Measurements from ENCODE around the gene MST1.
"Not testable (repeated sequence)": the region's sequence is repeated elsewhere in the genome, so short reads cannot be mapped to it uniquely, and the experiment has no call there.

Gene MST1

DNA sequence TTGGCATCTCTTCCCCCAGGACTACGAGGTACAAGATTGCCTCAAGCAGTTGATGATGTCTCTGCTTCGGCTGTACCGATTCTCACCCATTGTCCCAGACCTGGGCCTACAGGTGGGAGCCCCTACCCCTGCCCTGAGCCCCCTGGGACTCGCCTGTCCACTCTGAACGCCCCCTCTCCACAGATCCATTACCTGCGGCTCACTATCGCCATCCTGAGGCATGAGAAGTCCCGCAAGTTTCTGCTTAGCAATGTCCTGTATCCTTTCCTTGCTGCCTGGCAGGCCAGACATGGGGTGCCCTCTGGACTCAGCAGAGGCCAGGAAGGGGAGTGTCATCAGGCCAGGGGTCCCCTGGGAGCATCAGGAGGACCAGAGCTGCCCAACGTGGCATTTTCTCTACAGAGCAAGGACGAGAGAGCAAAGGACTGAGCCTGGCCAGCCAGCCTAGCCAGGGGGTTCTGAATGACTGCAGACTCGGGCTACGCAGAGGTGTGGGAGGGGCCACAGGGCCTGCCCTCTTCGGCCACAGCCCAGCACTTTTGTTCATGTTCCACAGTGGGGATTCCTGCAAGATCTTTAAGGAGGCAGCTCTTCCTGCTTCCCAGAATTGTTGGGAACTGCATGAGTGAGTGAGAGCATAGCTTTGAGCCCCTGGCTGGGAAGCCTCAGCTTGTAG is 11.3 kb upstream of the MST1 start:
- DNase-seq, result no peak

DNA sequence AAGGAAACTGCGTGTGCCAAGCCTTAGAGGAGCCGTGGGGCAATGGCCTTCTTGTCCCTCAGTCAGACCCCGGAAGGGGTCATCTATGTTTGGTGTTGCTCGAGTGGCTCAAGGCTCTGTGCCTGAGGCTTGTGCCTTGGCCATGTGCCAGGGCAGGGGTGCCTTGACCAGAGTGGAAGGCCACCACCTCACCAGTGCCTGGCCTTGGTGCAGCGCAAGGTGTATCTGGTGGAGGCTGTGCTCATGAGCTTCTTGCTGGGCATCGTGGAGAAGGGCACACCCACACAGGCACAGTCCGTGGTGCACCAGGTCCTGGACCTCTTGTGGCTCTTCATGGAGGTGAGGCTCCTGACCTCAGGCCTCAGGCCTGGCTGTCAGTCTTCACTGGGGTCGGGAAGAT is 10.7 kb upstream of the MST1 start:
- no peak for DNase-seq

DNA sequence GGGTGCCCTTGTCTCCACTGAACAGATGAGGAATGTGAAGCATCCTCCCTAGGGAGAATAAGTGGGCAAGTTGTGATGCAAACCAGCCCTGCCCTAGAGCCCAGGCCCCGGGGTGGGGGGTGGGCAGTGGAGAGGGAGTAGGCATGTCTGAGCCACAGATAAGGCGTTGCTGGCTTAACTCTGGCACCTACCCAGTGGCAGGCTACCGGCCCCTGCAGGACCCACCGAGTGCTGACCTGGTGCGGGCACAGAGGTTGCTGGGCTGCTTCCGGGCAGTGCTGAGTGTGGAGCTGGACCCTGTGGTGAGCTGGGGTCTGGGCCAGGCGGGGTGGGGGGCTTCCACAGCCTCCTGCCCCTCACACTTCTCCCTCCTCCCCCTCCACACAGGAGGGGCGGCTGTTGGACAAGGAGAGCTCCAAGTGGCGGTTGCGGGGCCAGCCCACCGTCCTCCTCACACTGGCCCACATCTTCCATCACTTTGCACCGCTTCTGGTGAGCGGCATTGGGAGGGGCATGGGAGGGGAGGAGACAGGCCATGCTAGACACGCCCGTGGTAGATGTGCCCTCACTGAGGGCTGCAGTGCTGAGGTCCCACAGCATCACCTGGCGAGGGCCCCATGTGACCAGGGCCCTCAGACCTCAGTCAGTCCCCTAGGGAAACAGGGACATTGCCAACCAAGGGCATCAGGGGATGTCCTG is 10.2 kb upstream of the MST1 start:
- no peak for DNase-seq

DNA sequence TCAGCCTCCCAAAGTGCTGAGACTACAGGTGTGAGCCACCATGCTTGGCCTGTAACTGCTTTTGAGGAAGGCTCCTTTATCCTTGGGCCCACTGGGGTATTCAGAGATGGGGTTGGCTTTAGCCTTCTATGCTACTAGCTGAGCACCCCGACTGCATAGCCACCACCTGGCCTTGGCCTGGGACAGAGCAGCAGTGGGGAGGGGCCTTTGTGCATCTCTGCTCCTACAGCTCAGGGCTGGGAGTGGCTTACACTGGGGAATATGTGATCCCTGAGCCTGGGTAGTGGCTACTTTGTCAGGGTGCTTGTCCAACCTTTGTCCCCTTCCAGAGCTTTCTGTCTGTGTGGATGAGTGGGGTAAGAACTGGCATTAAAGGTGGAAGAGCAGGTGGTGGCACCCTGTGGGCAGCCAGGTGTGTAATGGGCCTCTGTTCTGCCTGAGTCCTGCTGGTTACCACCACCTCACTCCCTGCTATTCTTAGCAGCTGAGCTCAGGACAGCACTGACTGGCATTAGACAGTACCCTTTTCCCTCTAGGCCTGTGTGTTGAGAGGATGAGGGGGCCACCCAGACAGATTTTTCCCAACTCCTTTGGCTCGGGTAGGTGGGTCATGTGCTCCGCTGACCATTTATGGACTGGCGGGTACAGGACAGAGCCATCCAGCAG is 6.2 kb upstream of the MST1 start:
- DNase-seq, result not testable (repeated sequence)

DNA sequence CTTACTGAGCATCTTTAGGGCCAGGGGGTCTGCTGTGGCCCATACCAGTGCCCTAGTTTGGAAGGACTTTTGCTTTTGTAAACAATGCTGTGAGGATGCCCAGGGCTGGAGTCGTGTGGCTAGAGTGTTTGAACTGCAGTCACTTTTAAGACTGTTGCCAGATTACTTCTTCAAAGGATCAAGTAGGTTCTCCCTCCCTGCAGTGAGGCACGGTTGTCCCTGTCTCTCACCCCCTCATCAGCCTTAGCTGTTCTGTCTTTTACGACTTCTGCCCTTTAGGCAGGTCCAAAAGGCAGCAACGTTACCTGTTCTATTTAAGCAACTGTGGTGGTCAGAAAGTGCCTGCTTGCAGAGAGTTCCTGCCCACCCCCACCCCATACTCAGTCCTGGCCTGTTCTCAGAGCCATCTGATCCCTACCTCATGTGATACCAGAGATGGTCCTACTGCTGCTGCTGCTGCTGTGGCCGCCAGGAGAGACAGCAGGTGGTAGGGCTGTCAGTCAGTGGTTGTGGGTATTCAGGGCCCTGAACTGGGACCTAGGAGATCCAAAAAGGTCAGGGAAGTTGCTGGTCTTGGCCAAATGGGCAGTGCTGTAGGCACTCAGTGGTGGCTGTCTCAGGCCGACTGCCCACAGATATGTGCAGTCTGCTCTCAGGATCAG is 5.3 kb upstream of the MST1 start:
- not testable (repeated sequence) for DNase-seq

DNA sequence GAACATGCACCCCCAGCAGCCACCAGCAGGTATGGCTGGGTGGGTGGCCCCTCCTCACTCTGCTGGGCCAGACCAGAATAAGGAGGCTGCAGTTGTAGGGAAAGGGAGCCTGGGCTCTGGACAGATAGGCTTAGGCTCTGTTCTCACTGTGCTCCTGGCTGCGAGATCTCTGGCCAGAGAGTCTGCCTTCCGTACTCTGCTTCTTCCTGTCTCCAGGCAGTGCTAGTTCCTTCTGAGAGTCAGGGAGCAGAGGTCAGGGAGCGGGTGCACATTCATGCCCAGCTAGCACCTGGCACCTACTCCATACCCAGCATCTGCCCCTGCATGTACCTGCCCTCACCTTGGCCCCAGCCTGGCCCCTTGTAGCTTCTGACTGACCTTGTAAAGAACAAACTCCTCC is 2.2 kb upstream of the MST1 start:
- DNase-seq, result not testable (repeated sequence)

DNA sequence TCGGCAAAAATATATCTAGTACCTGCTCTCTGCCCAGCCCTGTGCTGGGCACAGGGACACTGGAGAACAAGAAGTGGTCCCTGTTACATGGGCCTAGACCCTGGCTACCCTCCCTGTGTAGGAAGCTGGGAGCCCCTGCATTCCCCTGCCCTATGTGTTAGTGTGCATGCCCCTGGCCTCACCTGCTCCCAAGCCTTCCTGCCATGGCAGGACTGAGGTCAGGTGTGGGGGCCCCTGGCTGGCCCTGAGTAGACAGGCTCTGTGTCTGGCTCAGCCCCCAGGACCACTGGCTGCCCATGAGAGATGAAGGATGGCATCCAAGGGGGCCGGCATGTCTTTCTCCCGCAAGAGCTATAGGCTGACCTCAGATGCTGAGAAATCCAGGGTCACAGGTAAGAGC is 1.6 kb upstream of the MST1 start:
- DNase-seq, result not testable (repeated sequence)

DNA sequence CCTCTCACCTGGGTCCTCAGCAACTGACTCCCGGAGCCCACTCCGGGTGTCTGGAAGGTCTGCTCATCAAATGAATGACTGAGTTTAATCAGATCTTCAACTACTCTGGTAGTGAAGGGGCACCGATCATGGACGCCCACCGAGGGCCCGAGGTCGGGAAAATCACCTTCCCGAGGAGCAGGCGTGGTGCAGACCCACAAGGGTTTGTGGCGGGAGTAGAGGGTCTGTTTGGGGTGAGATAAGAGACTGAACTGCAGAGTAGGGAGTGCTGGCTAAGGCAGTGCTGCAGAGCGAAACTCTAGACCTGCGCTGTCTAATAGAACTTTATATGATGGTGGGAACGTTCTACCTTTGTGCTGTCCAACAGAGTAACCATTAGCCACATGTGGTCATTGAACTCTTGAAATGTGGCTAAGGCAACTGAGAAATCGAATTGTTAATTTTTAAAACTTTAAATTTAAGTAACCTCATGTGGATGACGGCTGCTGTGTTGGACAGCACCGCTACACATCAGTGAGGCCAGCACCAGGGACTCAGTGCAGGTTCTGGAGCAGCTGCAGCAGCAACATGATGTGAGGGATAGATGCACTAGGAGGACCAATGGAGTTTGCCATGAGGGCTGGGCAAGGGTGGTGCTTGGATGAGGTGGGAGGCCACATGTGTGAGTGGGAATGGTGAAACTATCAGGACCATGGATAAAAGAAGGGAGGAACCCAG is 792 bp upstream of the MST1 start:
- DNase-seq, result not testable (repeated sequence)

DNA sequence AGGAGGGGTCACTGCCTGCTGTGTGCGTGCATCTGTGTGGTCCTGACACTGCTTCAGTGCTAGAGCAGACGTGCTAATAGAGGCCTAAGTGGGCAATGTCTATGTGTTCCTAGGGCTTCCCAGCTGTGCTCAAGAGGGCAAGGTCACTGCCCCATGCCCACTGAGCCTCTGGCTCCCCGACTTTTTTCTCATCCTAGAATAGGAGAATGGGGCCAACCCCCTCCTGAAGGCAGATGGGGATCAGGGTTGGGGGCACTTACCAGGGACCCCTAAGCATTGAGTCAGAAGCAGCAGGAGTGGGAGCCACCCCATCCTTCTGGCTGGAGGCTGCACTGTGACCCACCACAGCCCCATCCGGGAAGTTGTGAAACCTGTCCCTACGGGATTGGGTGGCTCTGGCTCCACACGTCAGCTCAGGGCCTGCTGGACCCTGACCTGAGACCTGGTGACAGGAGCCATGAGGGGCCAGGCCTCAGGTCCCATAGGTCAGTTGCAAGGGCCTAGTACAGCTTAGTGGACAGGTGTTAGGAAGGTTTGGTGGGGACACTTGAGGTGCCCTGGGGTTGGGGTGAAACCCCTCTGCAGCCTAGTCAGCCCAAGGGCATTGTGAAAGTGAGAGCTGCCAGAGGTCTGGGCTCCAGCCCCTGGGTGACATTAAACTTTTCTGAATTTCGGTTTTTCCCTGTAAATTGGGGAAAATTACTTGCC is 782 bp downstream of the MST1 start:
- not testable (repeated sequence) for DNase-seq

DNA sequence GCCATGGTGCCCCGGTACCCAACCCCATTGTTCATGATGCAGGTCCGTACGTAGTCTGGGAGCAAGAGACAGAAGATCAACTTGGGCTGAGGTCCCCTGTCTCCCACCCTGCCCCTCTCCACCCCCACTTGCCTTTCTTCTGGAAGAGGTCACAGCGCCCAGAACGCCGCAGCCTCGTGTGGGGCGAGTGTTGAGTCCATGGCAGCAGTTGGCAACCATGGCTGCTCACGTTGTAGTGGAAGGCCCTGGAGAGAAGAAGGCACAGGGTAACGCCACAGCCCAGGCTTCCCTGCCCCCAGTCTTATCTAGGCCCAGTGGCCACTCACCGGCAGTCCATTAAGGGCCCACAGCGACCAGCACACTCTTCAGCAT is 1.9 kb downstream of the MST1 start:
- not testable (repeated sequence) for DNase-seq

DNA sequence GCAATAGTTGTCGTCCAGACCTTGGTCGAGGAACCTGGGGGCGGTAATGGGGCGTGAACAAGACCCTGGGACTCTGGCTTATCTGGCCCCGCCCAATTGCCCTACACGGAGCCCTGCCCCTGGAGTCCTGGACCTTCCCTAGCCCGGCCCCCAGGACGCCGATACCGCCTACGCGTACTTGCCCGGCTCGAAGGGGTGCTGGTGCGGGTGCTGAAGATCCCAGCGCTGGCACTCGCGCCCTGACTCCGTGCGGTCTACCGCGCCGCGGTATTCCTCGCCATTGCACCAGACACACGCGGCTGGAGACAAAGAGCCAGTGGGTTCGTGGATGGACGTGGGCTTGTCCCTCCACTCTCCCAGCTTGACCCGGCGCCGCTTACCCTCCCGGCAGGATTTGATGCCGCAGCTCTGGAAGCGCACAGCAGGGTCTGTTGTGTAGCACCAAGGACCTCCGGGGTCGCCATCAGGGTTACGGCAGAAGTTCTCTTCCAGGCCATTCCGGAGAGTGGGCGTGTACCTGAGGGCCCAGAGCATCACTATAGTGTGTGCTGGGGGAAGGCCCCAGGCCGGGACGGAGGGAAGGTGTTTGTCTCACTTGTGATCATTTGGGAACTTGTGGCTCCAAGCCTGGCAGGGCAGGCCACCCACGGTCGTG is 2.4 kb downstream of the MST1 start:
- not testable (repeated sequence) for DNase-seq

DNA sequence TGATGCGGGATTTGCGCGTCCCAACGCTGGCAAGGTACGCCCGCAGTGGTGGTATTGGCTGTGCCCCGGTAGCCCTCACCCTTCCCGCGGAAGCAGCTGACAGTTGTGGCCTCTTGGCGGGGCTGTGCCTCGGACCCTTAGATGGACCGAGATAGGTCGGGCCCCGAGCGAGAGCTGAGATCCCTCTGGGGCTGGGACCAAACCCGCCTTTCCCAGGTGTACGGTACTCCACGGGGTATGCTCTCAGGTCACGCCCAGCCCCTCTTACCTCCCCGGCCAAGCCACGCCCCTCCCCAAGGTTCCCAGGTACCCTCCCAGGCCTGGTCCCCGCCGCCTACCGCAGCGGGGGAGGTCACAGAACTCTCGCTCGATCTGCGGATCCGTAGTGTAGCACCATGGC is 2.9 kb downstream of the MST1 start:
- DNase-seq, result not testable (repeated sequence)

DNA sequence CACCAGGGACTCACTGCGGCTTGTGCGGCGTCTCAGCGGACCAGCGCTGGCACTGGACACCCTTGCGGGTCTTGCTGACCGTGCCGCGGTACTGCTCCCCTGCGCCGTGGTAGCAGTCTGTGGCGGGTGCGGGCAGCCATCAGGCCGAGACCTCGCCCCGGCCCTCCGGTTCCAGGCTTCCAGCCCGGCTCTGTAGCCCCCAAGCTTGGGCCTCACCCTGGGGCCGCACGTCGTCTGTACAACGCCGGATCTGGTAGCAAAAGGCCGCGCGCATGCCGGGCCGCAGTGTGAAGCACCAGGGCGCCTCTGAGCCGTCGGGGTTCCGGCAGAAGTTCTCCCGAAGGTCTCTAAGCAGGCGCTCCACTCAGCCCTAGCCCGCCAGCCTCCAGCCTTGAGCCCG is 3.4 kb downstream of the MST1 start:
- not testable (repeated sequence) for DNase-seq

DNA sequence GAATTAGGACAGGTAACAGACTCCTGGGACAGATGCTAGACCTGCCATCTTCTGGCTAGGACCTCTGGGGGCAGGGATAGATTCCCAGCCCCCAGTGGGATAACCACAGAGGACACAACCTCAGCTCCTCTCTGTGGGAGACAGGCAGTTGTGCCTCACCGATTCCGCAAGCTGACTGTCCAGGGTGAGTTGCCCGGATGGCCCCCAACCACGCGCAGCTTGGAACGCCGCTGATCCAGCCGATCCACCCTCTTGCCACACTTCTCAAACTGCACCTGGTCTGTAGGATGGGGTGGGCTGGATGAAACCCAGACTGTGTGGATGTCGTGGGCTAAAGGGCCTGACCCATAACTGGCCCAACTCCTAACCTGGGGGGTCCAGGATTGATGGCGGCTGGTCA is 4.2 kb downstream of the MST1 start:
- not testable (repeated sequence) for DNase-seq

DNA sequence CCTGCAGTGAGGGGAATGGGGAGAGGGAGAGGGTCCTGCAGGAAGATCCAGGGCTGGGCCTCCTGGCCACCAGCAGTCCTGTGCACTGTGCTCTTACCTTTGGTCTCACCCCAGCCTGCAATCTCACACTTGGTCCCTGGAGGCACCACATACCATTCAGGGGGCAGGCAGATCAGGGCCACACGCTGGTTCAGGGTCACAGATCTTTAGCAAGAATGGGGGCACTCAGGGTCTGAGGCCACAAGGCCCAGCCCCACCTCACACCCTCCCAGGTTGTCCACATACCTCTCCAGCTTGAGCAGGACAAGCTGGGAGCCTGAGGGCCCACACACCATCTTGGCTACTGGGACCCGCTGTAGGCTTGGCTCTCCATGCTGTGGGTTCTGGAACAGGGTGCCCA is 4.8 kb downstream of the MST1 start:
- DNase-seq, result not testable (repeated sequence)

DNA sequence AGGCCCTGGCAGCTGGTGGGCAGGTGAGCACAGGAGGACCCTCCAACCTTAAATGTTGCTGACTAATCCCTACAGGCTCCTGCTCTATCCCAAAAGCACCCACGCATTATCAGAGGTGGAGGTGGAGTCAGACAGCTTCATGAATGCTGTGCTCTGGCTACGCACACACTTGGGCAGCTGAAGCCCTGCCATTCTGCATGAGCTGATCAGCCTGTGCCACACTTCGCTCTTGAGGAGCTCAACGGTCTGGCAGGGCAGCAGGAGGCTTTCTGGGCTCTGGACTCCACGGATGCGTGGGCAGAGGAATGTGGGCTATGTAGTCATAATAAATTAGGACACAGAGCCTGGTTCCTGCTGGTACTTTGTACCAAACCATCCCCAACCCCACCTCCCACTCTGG is 6.1 kb downstream of the MST1 start:
- DNase-seq, result no peak

DNA sequence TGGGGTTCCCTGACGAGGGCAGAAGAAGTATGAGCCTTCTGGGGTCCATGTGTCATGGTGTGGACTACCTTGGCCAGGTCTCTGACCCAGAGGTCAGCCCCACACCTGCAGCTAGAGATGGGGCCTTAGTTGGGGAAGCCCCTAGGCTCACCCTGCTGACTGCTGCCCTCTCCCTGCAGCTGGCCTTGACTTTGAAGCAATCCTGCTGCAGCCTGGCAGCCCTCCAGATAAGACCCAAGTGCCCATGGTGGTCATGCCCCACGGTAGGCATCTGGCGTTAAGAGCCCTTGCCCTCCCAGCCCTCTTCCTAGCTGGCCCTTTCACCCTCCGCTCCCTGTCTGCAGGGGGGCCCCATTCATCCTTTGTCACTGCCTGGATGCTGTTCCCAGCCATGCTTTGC is 7.7 kb downstream of the MST1 start:
- no peak for DNase-seq

DNA sequence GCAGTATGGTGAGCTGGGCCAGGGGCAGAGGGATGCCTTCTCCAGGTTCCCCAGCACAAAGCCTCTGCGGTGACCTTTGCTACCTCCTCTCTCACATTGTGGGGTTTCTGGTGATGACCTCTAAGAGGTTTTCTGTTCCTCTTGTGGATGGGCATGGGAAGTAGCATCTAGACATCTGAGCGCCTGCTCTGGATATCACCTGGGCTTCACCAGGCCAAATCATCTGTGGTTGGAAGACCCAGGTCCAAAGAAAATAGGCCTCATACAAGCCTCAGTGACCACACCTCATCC is 8.1 kb downstream of the MST1 start:
- no peak for DNase-seq

DNA sequence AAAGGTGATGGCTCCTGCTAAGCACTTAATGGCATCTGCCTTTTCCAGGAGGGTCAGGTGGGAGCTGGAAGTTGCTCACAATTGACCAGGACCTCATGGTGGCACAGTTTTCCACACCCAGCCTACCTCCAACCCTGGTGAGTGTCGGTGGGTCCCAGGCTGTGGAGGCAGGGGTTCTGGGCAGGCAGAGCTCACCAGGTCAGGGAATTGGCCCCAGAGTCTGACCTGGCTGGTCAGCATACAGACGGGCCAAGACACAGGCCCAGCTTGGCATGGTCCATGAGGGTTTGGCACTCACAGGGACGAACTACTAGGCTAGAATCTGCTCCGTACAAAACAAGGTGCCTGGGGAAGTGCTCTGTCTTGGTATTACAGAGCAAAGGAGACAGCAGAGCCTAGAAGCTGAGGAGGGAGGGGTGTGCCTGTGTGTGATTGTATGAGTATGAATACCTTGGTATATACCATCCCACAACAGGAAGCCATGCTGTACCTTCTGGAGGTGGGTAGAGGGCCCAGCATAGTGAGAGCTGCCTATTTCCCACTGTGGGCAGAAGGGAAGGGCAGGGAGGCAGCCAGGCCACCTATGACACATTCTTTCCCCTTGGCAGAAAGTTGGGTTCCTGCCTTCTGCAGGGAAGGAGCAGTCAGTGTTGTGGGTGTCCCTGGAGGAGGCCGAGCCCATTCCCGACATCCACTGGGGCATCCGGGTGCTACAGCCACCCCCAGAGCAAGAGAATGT is 8.6 kb downstream of the MST1 start:
- no peak for DNase-seq

DNA sequence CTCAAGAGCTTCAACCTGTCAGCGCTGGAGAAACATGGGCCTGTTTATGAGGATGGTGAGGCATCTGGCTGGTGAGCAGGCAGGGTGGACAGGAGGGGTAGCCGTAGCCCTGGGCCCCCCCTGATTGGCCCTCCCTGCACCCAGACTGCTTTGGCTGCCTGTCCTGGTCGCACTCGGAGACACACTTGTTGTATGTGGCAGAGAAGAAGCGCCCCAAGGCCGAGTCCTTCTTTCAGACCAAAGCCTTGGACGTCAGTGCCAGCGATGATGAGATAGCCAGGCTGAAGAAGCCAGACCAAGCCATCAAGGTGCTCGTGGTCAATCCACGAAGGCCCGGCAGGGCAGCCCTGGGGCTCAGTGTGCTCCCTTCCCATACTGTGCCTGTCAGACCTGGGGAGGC is 13.4 kb downstream of the MST1 start:
- DNase-seq, result no peak

DNA sequence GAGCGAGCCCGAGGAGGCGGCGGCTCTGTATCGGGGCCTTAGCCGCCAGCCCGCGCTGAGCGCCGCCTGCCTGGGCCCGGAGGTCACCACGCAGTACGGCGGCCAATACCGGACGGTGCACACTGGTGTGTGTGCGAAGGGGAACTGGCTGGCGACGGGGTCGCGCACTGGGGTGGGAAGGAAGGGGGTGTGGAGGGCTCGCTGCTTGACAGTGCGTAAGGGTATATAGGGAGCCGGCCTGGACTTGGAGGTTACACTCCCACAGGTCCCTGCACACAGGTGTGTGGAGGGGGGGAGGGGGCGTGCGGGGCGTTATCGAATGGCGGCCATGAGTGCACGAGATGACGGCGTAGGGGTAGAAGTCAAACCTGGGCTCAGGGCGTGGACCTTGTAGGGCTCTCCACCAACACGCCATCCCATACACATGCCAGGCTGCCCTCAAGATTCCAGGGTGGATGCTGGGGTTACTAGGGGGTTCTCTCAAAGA is 14.7 kb downstream of the MST1 start:
- DNase-seq, result no peak
